ENCODE measurements around the gene CNDP1. TPM values are rescaled to one million over a fixed set of nuclear protein-coding genes. Genes with fewer than 3 reads are reported as not detected.

Gene CNDP1
- total and polyA plus RNA-seq, 4 donors = 0.09 to 21.1 (median 5.8) TPM

- peaks cover 0 to 7% (median 5%) of the 10 kb centered on the region in 4 donors for H3K36me3 ChIP-seq (ENCODE audit: control insufficient read depth in 4 of 4, insufficient read depth in 3 of 4, low read depth in 1 of 4, low read length in 3 of 4)
- H3K4me3 ChIP-seq (ENCODE audit: low read depth in 1 of 3, low read length in 3 of 3) = no peak overlapping the region
- no peaks in the 10 kb centered on the region for H3K9me3 ChIP-seq (ENCODE audit: control insufficient read depth in 4 of 4, low read length in 3 of 4)
- peaks cover 0 to 1% (median 0%) of the 10 kb centered on the region in 4 donors for H3K4me1 ChIP-seq (ENCODE audit: control insufficient read depth in 4 of 4, insufficient read depth in 4 of 4, low read length in 3 of 4)
- TF ChIP-seq SP1 (IDR thresholded peaks at IDR 0.05) (no peak), TAF1 (conservative IDR thresholded peaks at IDR 0.05) (no peak), RXRA (IDR thresholded peaks at IDR 0.05) (no peak), CTCF (IDR thresholded peaks at IDR 0.05; ENCODE audit: low read depth, low read length, missing input control) (no peak)
- H3K9ac ChIP-seq (ENCODE audit: low read depth in 1 of 2, low read length in 2 of 2) = no peak overlapping the region
- no peaks in the 10 kb centered on the region for H3K27me3 ChIP-seq (ENCODE audit: control insufficient read depth in 4 of 4, insufficient read depth in 4 of 4, low read length in 3 of 4)
- DNase-seq (ENCODE audit: low spot score) = no peak
- H3K27ac ChIP-seq (ENCODE audit: low read depth in 1 of 2, low read length in 2 of 2) = no peak overlapping the region
- 83% methylated on average over 3 of the region's 3 CpGs for WGBS
Observed at GRCh38 chr18:74589811-74590210, 55.5 kb downstream of the CNDP1 start.

DNA sequence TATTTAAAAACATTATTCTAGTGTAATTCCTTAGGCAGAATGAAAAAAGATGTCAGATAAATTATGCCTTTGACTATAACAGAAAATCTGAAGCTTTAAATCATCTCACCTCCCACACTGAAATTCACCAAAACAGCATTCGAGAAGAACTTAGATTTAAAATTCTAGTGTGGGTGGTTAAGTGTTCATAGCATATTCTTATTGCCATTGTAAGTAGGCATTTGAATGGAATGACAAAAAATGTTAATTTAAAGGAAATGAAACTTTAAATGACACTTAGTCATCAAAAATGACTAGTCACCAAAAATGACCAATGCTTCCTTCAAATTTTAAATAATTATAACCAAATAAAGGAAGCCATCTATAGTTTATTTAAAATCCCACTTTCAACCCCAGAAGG, 56.4 kb downstream of the CNDP1 start:
- H3K4me3 ChIP-seq (ENCODE audit: low read depth in 1 of 3, low read length in 3 of 3) = no peak overlapping the region
- H3K9ac ChIP-seq (ENCODE audit: low read depth in 1 of 2, low read length in 2 of 2) = no peak overlapping the region
- WGBS = 89% methylated on average over 1 of the region's 1 CpG
- no peak for DNase-seq (ENCODE audit: low spot score)
- peaks cover 0 to 7% (median 5%) of the 10 kb centered on the region in 4 donors for H3K36me3 ChIP-seq (ENCODE audit: control insufficient read depth in 4 of 4, insufficient read depth in 3 of 4, low read depth in 1 of 4, low read length in 3 of 4)
- H3K4me1 ChIP-seq (ENCODE audit: control insufficient read depth in 4 of 4, insufficient read depth in 4 of 4, low read length in 3 of 4) = peaks cover 0 to 10% (median under 1%) of the 10 kb centered on the region in 4 donors
- H3K9me3 ChIP-seq (ENCODE audit: control insufficient read depth in 4 of 4, low read length in 3 of 4) = no peaks in the 10 kb centered on the region
- no peak overlapping the region for H3K27ac ChIP-seq (ENCODE audit: low read depth in 1 of 2, low read length in 2 of 2)
- TF ChIP-seq RAD21 (IDR thresholded peaks at IDR 0.05) (no peak), SP1 (IDR thresholded peaks at IDR 0.05) (no peak), CTCF (IDR thresholded peaks at IDR 0.05; ENCODE audit: low read depth, low read length, missing input control) (no peak), ATF3 (IDR thresholded peaks at IDR 0.05) (no peak), TAF1 (conservative IDR thresholded peaks at IDR 0.05) (no peak), FOXA2 (IDR thresholded peaks at IDR 0.05) (no peak), NR2F2 (IDR thresholded peaks at IDR 0.05) (no peak), MAX (IDR thresholded peaks at IDR 0.05) (no peak)
- TF ChIP-seq, protein P1, sequence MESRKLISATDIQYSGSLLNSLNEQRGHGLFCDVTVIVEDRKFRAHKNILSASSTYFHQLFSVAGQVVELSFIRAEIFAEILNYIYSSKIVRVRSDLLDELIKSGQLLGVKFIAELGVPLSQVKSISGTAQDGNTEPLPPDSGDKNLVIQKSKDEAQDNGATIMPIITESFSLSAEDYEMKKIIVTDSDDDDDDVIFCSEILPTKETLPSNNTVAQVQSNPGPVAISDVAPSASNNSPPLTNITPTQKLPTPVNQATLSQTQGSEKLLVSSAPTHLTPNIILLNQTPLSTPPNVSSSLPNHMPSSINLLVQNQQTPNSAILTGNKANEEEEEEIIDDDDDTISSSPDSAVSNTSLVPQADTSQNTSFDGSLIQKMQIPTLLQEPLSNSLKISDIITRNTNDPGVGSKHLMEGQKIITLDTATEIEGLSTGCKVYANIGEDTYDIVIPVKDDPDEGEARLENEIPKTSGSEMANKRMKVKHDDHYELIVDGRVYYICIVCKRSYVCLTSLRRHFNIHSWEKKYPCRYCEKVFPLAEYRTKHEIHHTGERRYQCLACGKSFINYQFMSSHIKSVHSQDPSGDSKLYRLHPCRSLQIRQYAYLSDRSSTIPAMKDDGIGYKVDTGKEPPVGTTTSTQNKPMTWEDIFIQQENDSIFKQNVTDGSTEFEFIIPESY (IDR thresholded peaks at IDR 0.05) = no peak
- TF ChIP-seq, protein P2, sequence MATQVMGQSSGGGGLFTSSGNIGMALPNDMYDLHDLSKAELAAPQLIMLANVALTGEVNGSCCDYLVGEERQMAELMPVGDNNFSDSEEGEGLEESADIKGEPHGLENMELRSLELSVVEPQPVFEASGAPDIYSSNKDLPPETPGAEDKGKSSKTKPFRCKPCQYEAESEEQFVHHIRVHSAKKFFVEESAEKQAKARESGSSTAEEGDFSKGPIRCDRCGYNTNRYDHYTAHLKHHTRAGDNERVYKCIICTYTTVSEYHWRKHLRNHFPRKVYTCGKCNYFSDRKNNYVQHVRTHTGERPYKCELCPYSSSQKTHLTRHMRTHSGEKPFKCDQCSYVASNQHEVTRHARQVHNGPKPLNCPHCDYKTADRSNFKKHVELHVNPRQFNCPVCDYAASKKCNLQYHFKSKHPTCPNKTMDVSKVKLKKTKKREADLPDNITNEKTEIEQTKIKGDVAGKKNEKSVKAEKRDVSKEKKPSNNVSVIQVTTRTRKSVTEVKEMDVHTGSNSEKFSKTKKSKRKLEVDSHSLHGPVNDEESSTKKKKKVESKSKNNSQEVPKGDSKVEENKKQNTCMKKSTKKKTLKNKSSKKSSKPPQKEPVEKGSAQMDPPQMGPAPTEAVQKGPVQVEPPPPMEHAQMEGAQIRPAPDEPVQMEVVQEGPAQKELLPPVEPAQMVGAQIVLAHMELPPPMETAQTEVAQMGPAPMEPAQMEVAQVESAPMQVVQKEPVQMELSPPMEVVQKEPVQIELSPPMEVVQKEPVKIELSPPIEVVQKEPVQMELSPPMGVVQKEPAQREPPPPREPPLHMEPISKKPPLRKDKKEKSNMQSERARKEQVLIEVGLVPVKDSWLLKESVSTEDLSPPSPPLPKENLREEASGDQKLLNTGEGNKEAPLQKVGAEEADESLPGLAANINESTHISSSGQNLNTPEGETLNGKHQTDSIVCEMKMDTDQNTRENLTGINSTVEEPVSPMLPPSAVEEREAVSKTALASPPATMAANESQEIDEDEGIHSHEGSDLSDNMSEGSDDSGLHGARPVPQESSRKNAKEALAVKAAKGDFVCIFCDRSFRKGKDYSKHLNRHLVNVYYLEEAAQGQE (IDR thresholded peaks at IDR 0.05) = no peak
- no peaks in the 10 kb centered on the region for H3K27me3 ChIP-seq (ENCODE audit: control insufficient read depth in 4 of 4, insufficient read depth in 4 of 4, low read length in 3 of 4)
